Endodermal cell (in vitro differentiated cells): Measurements from ENCODE around the gene FAM209B. TPM values are rescaled to one million over a fixed set of nuclear protein-coding genes. Genes with fewer than 3 reads are reported as not detected.
"Not testable (repeated sequence)": the region's sequence is repeated elsewhere in the genome, so short reads cannot be mapped to it uniquely, and the experiment has no call there.

Experiments used
- DNase-seq: peaks from one replicate; pipeline ENCODE4 v3.0.0-alpha.2; 2017
- H3K27ac ChIP-seq: 2 replicates; pipeline ENCODE4 v1.5.1; 2013; ENCODE audit warnings: mild to moderate bottlenecking, low read depth, low read length, moderate library complexity
- H3K27me3 ChIP-seq: 2 replicates; pipeline ENCODE4 v1.6.1; 2013; ENCODE audit warnings: mild to moderate bottlenecking, low read length, moderate library complexity; ENCODE audit not compliant: insufficient read depth, control insufficient read depth, poor library complexity, severe bottlenecking
- H3K36me3 ChIP-seq: 2 replicates; pipeline ENCODE4 v1.7.0; 2013; ENCODE audit warnings: mild to moderate bottlenecking, low read length, moderate library complexity; ENCODE audit not compliant: control insufficient read depth, insufficient read depth
- H3K4me1 ChIP-seq: one replicate; pipeline ENCODE4 v1.7.0; 2013; ENCODE audit warnings: low read length; ENCODE audit not compliant: control insufficient read depth, insufficient read depth
- H3K4me3 ChIP-seq: 2 replicates; pipeline ENCODE4 v1.5.1; 2013; ENCODE audit warnings: mild to moderate bottlenecking, low read length, moderate library complexity
- H3K9ac ChIP-seq: 2 replicates; pipeline ENCODE4 v1.6.1; 2013; ENCODE audit warnings: mild to moderate bottlenecking, low read length, moderate library complexity; ENCODE audit not compliant: poor library complexity, severe bottlenecking; ENCODE audit errors: extremely low read depth
- H3K9me3 ChIP-seq: 2 replicates; pipeline ENCODE4 v1.6.1; 2013; ENCODE audit warnings: mild to moderate bottlenecking, low read length, moderate library complexity; ENCODE audit not compliant: control insufficient read depth
- H3K27ac Mint-ChIP-seq: 2 replicates; pipeline ENCODE4 v1.8.0; 2020; ENCODE audit warnings: mixed read lengths
- H3K27me3 Mint-ChIP-seq: 2 replicates; pipeline ENCODE4 v1.8.0; 2021; ENCODE audit warnings: mild to moderate bottlenecking, mixed read lengths; ENCODE audit not compliant: insufficient read depth
- H3K36me3 Mint-ChIP-seq: 2 replicates; pipeline ENCODE4 v1.8.0; 2020; ENCODE audit warnings: low read depth, mixed read lengths
- H3K4me1 Mint-ChIP-seq: 2 replicates; pipeline ENCODE4 v1.8.0; 2020; ENCODE audit warnings: mixed read lengths
- H3K4me3 Mint-ChIP-seq: 2 replicates; pipeline ENCODE4 v1.8.0; 2020; ENCODE audit warnings: mild to moderate bottlenecking, moderate library complexity, mixed read lengths
- H3K9me3 Mint-ChIP-seq: 2 replicates; pipeline ENCODE4 v1.8.0; 2020; ENCODE audit warnings: mild to moderate bottlenecking, mixed read lengths
- CTCF ChIP-seq: fragments of 200-600 bp; sonication (generic); conservative IDR thresholded peaks from 2 replicates; pipeline ENCODE4 v1.5.0; 2021; ENCODE audit warnings: antibody characterized with exemption, mild to moderate bottlenecking
- WGBS, 2 experiments: methylation state at CpG; one replicate each; pipeline versions ENCODE4 v1.1.5 to v1.1.7; 2013; ENCODE audit warnings: missing lambda C conversion rate in 2 of 2, mixed read lengths in 1 of 2; ENCODE audit not compliant: insufficient coverage in 1 of 2, insufficient read length in 1 of 2; 5-methylcytosine and 5-hydroxymethylcytosine counted together
- total RNA-seq, 2 donors: library from RNA; stranded (reverse); fragmentation: NEBNext Ultra II Directional in 1 of 2; extraction: Animal tissue kit (Norgen Biotek cat#: 25700) in 1 of 2; gene quantifications; 2 replicates in 1 of 2; 3 replicates in 1 of 2; pipeline ENCODE4 v1.2.1, GENCODE V29; 2021

Gene FAM209B
- total RNA-seq, 2 donors from 2014 or later: 0.77 TPM; not detected in 1

GRCh38 chr20:56554869-56555268, 21.8 kb downstream of the FAM209B start:
- H3K4me1 Mint-ChIP-seq: peaks cover 3% of the 10 kb centered on the region
- H3K4me1 ChIP-seq: no peaks in the 10 kb centered on the region
- no peak for TF ChIP-seq CTCF
- H3K27ac ChIP-seq: no peak overlapping the region
- 61 to 68% methylated on average over 4 of the region's 4 CpGs for WGBS, 2 experiments
- H3K4me3 ChIP-seq: no peak overlapping the region
- H3K27ac Mint-ChIP-seq: no peak overlapping the region
- no peaks in the 10 kb centered on the region for H3K9me3 Mint-ChIP-seq
- no peaks in the 10 kb centered on the region for H3K27me3 Mint-ChIP-seq
- H3K4me3 Mint-ChIP-seq: no peak overlapping the region
- H3K9me3 ChIP-seq: no peaks in the 10 kb centered on the region
- no peaks in the 10 kb centered on the region for H3K36me3 Mint-ChIP-seq
- H3K9ac ChIP-seq: no peak overlapping the region
- peak; percentile 55 for DNase-seq
- H3K27me3 ChIP-seq: no peaks in the 10 kb centered on the region
- H3K36me3 ChIP-seq: no peaks in the 10 kb centered on the region

GRCh38 chr20:56558968-56559367, 25.9 kb downstream of the FAM209B start:
- H3K4me1 ChIP-seq: no peaks in the 10 kb centered on the region
- H3K4me3 Mint-ChIP-seq: no peak overlapping the region
- no peaks in the 10 kb centered on the region for H3K27me3 ChIP-seq
- no peak for DNase-seq
- H3K36me3 ChIP-seq: no peaks in the 10 kb centered on the region
- H3K9me3 ChIP-seq: no peaks in the 10 kb centered on the region
- no peak overlapping the region for H3K9ac ChIP-seq
- WGBS, 2 experiments: 88 to 95% methylated on average over 4 to 6 of the region's 6 CpGs
- no peaks in the 10 kb centered on the region for H3K9me3 Mint-ChIP-seq
- no peak for TF ChIP-seq CTCF
- no peaks in the 10 kb centered on the region for H3K27me3 Mint-ChIP-seq
- H3K4me3 ChIP-seq: no peak overlapping the region
- H3K27ac ChIP-seq: no peak overlapping the region
- H3K36me3 Mint-ChIP-seq: no peaks in the 10 kb centered on the region
- H3K4me1 Mint-ChIP-seq: peaks cover 7% of the 10 kb centered on the region
- no peak overlapping the region for H3K27ac Mint-ChIP-seq

- not testable (repeated sequence) for H3K27me3 ChIP-seq, H3K9ac ChIP-seq, H3K27ac Mint-ChIP-seq, H3K4me1 Mint-ChIP-seq, H3K4me3 ChIP-seq, DNase-seq, H3K36me3 Mint-ChIP-seq, H3K27ac ChIP-seq, H3K4me1 ChIP-seq, H3K4me3 Mint-ChIP-seq, H3K9me3 ChIP-seq, H3K27me3 Mint-ChIP-seq, H3K36me3 ChIP-seq, H3K9me3 Mint-ChIP-seq
- WGBS, 2 experiments: 94% methylated on average over 6 of the region's 6 CpGs
These were observed 31.5 kb downstream of the FAM209B start for GRCh38 chr20:56564526-56564925.

- Mint-ChIP-seq H3K4me3 (no peak overlapping the region), H3K36me3 (no peaks in the 10 kb centered on the region), H3K4me1 (peaks cover 5% of the 10 kb centered on the region), H3K27ac (no peak overlapping the region), H3K27me3 (peaks cover 4% of the 10 kb centered on the region), H3K9me3 (no peaks in the 10 kb centered on the region)
- TF ChIP-seq CTCF: no peak
- H3K4me1 ChIP-seq: no peaks in the 10 kb centered on the region
- H3K4me3 ChIP-seq: no peak overlapping the region
- no peak for DNase-seq
- 91 to 97% methylated on average over 4 of the region's 4 CpGs for WGBS, 2 experiments
- no peak overlapping the region for H3K27ac ChIP-seq
- H3K9ac ChIP-seq: no peak overlapping the region
- H3K36me3 ChIP-seq: no peaks in the 10 kb centered on the region
- H3K9me3 ChIP-seq: no peaks in the 10 kb centered on the region
- no peaks in the 10 kb centered on the region for H3K27me3 ChIP-seq
These were observed 32.5 kb downstream of the FAM209B start for GRCh38 chr20:56565511-56565910.
